Skeletal muscle cell (primary cell): ENCODE measurements around the gene CASKIN1.

Experiments
- DNase-seq: peaks from one replicate; pipeline ENCODE4 v3.0.0-alpha.2; 2010; ENCODE audit warnings: low read depth
- H3K4me3 ChIP-seq: 2 replicates; pipeline ENCODE4 v1.5.1; 2011; ENCODE audit warnings: low read depth, mild to moderate bottlenecking, control low read depth, low read length, moderate library complexity

Gene CASKIN1

DNA sequence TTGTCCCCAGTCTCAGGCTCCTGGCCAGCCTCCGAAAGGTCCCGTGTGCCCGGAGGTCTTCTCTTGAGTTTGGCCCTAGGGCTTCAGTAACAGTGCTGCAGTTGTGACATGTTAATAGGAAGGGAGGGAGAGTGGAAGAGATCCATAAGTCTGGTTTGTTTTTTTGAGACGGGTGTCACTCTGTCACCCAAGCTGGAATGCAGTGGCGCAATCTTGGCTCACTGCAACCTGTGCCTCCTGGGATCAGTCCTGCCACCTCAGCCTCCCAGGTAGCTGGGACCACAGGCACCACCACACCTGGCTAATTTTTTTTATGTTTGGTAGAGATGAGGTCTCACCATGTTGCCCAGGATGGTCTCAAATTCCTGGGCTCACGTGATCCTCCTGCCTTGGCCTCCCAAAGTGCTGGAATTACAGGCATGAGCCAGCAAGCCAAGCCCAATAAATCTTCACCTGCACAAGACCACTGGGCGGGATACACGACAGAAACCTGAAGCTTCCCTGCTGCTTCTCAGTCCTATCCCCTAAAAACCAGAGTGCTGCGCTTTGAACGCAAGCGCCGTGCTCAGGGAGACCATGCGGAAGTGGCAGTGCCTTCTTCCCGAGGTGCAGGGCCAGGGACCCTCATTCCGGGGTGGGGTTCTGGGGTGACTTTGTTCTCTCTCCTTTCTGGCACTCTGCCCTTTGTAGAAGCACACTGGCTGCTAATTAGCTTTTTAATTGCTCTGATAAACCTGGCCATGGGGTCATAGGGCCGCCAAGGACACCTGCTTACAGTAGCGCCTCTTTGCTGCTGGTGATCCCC is 29.9 kb downstream of the CASKIN1 start:
- no peak for DNase-seq
- H3K4me3 ChIP-seq: no peak overlapping the region

DNA sequence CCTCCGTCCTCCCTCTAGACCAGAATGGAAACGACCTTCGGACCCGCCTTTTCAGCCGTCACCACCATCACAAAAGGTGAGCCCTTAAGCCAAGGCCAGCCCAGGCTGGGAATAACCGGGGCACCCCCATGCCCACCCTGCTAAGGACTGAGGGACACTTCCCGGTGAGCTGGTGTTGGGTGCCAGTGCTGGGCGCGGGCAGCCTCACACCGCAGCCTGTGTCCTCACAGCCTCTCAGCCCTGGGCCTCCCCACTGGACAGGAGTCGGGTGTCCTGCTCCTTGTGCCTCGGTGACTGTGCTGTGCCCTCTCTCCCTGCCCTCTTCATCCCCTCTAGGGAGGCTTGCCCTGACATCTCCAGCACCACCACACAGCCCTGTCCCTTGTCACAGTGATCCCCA is 30.5 kb downstream of the CASKIN1 start:
- DNase-seq: no peak
- no peak overlapping the region for H3K4me3 ChIP-seq

DNA sequence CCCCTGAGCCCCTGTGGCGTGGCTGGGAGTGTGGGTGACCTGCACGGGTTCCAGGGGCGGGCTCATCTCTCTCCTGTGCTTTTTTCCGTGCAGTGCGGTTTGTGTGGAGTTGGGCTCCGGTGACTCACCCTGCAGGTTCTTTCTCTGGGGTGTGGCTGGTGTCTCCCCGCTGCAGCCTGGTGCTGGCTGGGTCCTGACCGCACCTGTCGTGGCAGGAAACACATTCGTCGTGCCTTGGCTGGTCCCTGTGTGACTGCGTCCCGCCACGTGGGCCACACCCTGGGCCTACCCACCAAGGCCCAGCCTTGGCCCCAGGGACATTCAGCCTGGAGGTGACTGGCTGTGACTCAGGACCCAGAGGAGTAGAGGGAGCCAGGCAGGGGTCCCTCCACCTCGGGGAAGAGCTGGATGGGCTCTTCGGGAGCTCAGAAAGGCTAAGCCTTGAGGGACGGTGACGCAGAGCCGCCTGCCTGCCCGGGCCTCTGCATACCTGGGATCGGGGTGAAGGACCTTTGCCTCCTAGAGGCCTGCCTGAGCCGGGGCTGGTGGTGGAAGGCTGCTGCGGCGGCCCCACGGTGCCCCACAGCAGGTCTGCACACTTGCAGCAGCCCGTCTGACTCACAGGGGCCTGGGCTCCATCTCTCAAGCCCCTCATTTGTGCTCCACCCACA is 33.1 kb downstream of the CASKIN1 start:
- DNase-seq: no peak
- H3K4me3 ChIP-seq: no peak overlapping the region

DNA sequence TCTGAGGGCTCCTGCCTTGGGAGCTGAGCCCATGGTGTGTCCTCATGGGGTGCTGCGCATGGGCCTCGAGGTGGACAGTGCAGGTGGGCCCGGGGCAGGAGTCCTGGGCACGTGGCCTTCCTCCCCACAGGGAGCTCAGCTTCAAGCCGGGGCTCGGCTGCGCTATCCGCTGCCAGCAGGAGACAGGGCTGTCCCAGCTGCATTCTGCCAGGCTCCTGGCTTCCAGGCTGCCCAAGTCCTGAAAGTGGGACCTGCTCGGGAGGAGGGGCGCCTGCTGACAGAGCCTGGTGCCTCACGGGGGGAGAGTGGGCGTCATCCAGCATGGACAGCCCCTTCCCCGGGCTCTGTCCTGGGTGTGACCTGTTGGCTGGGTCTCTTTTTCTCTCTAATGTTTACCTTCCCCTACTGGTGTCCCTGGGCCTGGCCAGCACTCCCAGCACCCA is 33.7 kb downstream of the CASKIN1 start:
- H3K4me3 ChIP-seq: no peak overlapping the region
- no peak for DNase-seq

DNA sequence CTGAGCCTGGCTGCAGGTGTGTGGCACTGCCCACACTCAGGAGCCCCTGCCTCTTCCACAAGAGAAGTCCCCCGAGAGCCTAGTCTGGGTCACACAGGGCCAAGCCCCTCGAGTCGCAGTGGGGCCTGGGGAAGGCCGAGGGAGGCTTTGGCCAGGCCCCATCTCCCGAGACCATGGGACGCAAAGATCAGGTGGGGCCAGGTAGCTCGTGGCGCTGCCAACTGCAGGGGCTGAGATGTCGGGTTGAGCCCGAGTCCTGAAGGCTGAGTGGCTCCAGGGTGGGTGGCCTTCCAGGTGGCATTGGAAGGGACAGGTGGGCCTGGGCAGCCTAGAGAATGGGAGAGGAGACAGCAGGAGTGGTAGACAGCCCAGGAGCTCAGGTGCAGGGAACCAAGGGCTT is 34.5 kb downstream of the CASKIN1 start:
- H3K4me3 ChIP-seq: no peak overlapping the region

DNA sequence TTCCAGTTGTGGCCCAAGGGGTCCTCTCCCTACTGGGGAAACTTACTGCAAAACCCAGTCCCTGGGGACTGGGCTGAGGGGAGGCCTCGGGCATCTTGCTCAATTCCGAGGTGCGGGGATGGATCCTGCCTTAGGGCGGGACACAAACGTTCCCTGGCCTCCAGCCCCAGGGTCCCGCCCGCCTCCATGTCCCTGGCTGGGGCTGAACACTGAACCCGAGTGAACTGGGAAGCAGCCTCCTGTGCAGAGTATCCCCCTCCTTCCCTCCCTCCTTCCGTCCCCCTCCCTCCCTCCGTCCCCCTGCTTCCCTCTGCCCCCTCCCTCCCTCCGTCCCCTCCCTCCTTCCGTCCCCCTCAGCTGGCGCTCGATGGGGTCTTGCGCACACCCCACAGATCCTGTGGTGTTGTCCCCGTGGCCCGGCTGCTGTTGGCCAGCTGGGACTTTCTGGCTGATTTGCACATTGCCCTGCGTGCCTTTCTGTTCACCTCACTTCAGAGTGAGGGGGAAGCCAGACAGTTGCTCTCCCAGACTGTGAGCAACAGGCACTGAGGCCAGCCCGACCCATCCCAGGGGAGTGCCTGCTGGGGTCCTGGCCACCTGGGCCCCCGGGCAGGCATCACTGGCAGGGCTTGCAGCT is 35.4 kb downstream of the CASKIN1 start:
- H3K4me3 ChIP-seq: no peak overlapping the region
- peak; percentile 38 for DNase-seq

More for the DNA sequence above, 34.5 kb downstream of the CASKIN1 start:
- DNase-seq: no peak

DNA sequence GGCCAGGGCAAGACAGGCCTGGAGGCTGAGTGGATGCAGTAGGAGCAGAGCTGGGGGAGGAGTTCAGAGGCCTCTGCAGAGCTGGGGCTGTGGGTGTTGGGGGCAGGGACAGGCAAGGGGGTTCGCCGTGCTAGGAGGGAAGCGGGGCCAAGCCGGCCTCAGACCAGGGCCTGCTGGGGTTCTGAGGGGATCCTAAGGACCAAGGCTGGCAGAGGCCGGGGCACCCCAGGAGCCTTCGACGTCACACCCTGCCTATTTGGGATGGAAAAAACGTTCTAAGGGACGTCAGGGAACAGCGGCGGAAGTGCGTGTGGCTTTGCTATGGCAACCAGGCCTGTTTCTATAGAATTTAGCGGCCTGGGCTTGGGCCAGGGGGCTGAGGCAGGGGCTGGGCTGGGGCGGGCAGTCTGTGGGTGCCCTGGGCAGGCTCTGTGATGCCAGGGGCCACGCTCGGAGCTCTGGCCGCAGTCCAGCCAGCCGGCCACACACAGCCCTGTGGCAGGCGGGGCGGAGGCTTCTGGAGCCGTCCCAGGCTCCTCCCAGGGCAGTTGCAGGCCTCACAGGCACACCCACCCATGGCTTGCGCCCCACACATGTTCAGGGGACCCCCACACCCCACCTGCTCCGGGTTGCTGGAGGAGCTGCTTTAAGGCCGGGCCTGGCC is 37.1 kb downstream of the CASKIN1 start:
- peak overlapping the region; percentile 6 for H3K4me3 ChIP-seq
- DNase-seq: no peak

DNA sequence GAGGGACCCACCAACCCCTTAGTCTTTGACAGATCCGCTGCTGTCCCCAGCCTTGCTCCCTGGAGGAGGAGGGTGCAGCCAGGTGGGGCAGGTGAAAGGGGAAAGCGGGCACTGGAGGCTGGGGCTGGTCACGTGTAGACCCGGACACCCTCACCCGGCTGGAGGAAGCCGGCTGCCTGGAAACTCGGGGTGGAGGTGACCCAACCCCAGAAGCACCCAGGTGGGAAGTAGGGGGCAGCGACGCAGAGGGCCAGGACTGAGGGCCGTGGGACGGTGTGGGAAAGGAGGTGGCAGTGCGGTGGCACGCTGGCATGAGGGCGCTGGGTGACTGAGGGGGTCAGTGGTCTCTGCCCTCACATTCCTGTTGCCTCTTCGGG is 38.2 kb downstream of the CASKIN1 start:
- DNase-seq: no peak
- H3K4me3 ChIP-seq: no peak overlapping the region

DNA sequence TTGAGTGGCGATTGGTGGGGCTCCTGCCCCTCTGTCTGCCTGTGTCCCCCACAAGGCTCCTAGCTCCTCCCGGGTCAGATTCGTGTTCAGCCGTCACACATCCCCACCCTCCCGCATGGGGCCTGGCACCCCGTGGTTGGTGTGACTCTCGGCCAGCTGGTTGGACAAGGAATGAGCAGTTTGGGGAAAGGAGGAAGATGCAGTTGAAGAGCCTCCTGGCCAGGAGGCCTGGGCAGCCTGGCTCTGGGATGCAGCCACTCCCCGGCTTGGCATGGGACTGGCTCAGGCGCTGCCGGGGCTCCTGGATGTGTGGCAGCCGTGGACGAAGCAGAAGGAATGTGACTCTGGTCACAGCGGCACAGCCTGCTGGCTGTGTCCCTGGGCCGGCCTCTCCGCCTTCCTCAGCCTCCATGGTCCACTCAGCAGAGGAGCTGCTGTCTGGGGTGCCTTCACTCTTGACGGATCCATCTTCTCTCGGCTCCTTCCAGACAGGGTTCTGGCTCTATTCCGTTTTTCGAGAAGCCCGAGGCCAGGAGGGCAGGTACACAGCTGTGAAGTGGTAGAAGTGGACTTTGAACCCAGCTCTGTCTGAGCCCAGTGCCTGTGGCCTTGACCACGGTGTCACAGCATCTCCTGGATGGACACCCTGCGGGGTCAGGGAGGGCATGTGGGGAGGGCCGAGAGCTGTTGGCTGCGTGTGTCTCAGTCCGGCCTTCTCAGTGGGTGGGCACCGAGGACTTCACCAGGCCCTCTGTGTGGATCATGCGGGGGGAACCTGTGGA is 38.7 kb downstream of the CASKIN1 start:
- DNase-seq: no peak
- H3K4me3 ChIP-seq: no peak overlapping the region

DNA sequence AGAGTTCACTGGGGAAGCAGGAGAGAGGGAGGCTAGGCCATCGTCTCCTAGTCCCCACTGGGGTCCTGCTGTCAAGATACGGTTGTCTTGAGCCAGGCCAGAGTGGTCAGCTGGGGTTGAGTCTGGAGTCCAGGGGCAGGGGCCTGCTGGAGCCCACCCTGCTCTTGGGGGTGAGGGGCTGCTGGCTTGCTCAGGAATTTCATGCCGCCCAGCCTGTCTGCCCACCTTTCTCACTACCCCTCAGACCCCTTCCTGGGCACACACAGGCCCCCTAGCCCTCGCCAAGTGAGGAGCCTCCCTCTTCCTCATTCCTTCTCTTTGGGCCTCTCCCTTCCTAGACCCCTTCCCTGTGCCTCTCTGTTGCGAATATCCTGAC is 39.6 kb downstream of the CASKIN1 start:
- H3K4me3 ChIP-seq: peak overlapping the region; percentile 88

DNA sequence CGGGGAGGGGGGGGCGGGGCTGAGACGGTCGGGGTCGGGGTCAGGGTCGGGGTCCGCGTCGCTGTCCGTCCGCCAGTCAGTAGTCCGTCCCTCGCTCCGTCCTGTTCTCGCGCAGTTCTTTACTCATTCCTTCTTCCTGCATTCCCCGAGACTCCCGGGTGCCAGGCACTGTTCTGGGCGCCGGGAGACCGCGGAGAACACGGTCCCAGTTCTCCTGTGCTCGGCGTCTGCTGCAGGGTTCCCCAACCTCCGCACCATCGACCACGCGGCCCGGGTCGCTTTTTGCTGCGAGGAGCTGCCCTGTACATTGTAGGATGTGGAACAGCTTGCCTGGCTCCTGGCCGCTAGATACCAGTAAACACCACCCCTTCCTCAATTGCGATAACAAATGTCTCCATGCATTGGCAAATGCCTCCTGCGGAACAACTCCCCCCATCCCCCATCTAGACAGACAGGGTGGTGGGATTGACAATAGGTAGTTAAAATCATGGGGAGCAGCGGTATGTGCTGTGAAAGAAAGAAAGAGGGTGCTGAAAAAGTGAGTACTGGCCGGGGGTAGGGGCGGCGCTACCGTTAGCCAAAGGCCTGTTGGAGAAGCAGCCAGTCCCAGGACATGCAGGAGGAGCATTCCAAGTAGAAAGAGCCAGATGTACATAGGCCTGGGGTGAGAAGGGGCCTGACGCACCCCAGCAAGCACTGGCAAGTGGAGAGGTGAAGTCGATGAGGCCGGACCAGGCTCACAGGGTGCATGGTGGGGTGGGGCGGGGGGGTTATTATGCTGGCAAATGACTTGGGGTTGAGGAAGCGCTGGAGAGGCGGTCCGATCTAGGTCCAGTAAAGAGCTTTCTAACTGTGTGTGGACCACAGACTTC is 40.2 kb downstream of the CASKIN1 start:
- no peak for DNase-seq
- H3K4me3 ChIP-seq: peak overlapping the region; percentile 88

More for the DNA sequence above, 39.6 kb downstream of the CASKIN1 start:
- no peak for DNase-seq

DNA sequence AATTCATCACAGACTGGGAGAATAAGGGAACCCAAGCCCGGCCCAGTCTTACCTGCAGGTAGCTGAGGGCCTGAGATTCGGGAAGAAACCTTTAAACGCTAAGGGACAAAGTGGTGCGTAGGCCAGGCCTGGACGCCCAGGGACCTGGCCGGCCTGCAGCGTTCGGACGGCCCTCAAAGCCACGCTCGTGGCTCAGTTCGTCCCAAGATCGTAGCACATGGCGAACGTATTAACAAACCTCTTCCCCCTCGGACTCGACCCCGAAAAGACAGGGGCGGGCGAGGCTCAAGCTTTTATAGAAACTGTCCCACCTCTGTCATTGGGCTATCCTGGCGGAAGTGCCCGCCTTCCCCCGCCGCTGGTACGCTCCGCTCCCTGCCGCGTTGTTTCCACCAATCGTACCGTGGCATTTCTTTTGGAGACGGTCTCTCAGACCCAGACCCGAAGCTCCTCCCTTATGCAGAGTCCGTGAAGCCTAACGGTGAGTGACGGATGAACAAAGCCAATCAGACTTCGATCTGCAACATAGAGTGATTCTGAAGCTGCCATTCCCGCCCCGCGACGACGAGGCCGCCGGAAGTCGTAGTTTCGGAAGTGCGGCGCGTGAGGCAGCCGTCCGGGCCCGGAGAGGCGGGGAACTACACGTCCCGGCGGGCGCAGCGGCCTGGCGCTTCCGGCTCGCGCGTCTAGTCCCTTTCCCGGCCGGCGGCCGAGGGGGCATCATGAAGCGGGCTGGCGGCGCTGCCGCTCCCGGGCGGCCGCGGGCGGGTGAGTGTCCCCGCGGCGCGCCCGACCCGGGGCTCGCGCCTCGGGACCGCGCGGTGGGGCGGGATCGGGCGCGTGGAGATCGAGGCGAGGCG is 41.1 kb downstream of the CASKIN1 start, which contains the start of gene TRAF7:
Gene TRAF7, plus strand, starts transcription at position 692 of the 860 bp plus-strand sequence. CDS start 8,139 bp downstream, outside the sequence.
- peak; percentile 100 for DNase-seq
- peak within 1 kb of the TSS; percentile 91 for H3K4me3 ChIP-seq

DNA sequence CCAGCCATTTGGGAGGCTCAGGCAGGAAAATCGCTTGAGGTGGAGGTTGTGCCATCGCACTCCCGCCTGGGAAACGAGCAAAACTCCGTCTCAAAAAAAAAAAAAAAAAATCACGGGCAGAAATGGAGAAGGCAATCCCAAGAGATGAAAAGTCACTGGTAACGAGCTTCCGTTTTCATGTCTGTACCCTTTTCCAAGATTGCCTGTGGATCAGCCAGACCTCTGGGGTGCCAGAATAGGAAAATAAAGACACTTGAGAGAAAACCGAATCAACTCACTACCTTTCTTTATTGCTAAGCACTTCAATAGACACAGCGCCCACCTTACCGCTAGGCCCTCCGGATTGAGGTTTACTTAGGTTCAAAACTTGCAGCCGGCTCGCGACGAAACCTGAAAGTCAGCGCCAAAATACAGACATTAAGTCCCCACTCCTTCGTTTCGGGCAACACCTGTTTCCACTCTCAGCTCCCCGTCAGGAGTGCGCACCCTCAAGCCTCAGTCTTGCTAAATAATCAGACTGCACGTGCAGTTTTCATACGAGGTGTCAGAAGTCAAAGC is 41.8 kb downstream of the CASKIN1 start:
- H3K4me3 ChIP-seq: peak overlapping the region; percentile 91
- DNase-seq: no peak

DNA sequence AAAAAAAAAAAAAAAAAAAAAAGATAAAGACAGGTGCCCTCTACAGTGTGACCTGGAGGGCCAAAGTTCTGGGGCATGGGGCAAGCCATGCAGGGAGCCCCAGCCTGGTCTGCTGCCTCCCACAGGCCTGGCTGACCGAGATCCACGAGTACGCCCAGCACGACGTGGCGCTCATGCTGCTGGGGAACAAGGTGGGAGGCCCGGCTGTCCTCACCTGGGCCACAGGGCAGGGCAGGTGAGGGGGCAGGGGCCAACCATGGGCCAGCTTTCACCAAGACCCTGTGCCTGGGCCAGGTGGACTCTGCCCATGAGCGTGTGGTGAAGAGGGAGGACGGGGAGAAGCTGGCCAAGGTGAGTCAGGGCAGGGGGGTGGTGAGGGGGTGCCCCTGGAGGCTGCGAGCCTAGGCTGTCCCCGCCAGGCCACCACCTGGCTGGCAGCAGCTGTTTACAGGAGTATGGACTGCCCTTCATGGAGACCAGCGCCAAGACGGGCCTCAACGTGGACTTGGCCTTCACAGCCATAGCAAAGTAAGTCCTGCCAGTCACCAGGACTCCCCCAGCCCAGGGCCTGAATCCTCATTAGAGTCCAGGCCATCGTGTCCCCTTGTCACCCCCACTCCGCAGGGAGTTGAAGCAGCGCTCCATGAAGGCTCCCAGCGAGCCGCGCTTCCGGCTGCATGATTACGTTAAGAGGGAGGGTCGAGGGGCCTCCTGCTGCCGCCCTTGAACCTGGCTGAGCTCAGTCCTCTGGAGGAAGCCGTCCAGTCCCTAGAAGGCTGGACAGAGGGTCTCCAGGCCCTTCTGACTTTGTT is 43.5 kb downstream of the CASKIN1 start:
- peak overlapping the region; percentile 91 for H3K4me3 ChIP-seq
- no peak for DNase-seq

DNA sequence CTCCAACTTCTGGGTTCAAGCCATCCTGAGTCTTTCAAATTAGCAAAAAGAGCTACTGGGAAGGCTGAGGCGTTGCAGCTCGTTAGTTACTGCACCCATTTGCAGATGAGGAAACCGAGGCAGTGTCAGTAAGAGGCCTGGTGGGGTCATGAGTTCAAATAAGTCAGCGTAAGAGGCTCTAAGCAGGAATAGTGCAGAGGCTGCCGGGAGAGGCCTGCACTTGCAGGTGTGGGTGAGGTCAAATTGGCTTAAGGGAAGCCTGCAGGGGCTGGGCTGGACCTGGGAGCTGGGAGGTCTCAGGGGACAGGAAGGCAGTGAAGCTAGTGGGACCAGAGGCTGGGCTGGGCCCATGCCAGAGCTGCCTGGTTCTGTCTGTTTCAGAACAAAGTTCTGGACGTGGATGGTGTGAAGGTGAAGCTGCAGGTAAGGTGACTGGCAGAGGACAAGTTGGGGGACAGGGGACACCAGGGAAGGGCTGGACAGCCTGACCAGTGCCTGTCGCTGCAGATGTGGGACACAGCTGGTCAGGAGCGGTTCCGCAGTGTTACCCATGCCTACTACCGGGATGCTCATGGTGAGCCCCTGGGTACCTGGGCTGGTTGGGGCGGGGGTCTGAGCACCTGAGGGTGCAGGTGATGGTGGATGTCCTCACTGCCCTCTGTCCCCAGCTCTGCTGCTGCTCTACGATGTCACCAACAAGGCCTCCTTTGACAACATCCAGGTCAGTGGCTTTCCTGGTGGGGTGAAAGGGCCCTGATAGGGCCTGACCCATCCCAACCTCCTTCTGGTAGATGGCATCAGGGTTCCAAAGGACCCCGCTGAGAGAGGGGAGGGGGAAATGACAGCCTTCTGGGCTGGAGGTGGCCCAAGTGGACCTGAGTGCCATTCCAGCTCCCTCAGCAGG is 45.0 kb downstream of the CASKIN1 start:
- no peak overlapping the region for H3K4me3 ChIP-seq
- no peak for DNase-seq
